Mesenchymal stem cell (in vitro differentiated cells and primary cell): Measurements from ENCODE around the gene NRN1L.

Experiments
- DNase-seq: peaks from one replicate; pipeline ENCODE4 v3.0.0-alpha.2; 2013
- H2AFZ ChIP-seq: one replicate; pipeline ENCODE4 v1.6.1; 2013; ENCODE audit warnings: low read depth, mild to moderate bottlenecking, control low read depth, inconsistent platforms, low read length, moderate library complexity
- H2AK5ac ChIP-seq: 2 replicates; pipeline ENCODE4 v1.6.1; 2013; ENCODE audit warnings: low read length, moderate library complexity, mild to moderate bottlenecking, inconsistent platforms; ENCODE audit not compliant: severe bottlenecking
- H2BK120ac ChIP-seq: one replicate; pipeline ENCODE4 v1.6.1; 2013; ENCODE audit warnings: low read depth, mild to moderate bottlenecking, inconsistent platforms, low read length, moderate library complexity
- H2BK12ac ChIP-seq, 2 experiments: one replicate each; pipeline ENCODE4 v1.6.1; 2013; ENCODE audit warnings: inconsistent platforms in 2 of 2, low read length in 2 of 2, mild to moderate bottlenecking in 2 of 2, moderate library complexity in 2 of 2, control low read depth in 1 of 2
- H2BK15ac ChIP-seq: one replicate; pipeline ENCODE4 v1.6.1; 2013; ENCODE audit warnings: mild to moderate bottlenecking, low read depth, inconsistent platforms; ENCODE audit not compliant: poor library complexity, severe bottlenecking
- H2BK5ac ChIP-seq: 2 replicates; pipeline ENCODE4 v1.6.1; 2013; ENCODE audit warnings: low read depth, mild to moderate bottlenecking, low read length, control low read depth, inconsistent platforms; ENCODE audit not compliant: poor library complexity, severe bottlenecking
- H3K14ac ChIP-seq, 2 experiments: one replicate each; pipeline ENCODE4 v1.6.1; 2013; ENCODE audit warnings: inconsistent platforms in 2 of 2, low read length in 2 of 2, control low read depth in 1 of 2, mild to moderate bottlenecking in 1 of 2, moderate library complexity in 1 of 2
- H3K18ac ChIP-seq, 2 experiments: one replicate each; pipeline ENCODE4 v1.6.1; 2013; ENCODE audit warnings: inconsistent platforms in 2 of 2, low read length in 2 of 2, control low read depth in 1 of 2, low read depth in 1 of 2, mild to moderate bottlenecking in 1 of 2
- H3K23ac ChIP-seq, 2 experiments: one replicate each; pipeline ENCODE4 v1.6.1; 2013; ENCODE audit warnings: inconsistent platforms in 2 of 2, low read length in 2 of 2, mild to moderate bottlenecking in 2 of 2, moderate library complexity in 2 of 2, control low read depth in 1 of 2
- H3K27ac ChIP-seq: 2 replicates; pipeline ENCODE4 v1.5.1; 2013; ENCODE audit warnings: mild to moderate bottlenecking, moderate library complexity, low read length, control low read depth, inconsistent platforms; ENCODE audit not compliant: poor library complexity, severe bottlenecking
- H3K27me3 ChIP-seq, 2 experiments: 2 replicates each; pipeline versions ENCODE4 v1.6.1 to v1.7.0; 2013; ENCODE audit warnings: low read length in 2 of 2, mild to moderate bottlenecking in 2 of 2, moderate library complexity in 2 of 2, control low read depth in 1 of 2, inconsistent platforms in 1 of 2; ENCODE audit not compliant: control insufficient read depth in 1 of 2, insufficient read depth in 1 of 2
- H3K36me3 ChIP-seq, 2 experiments: 2 replicates each; pipeline versions ENCODE4 v1.6.1 to v1.7.0; 2013; ENCODE audit warnings: low read length in 2 of 2, control low read depth in 1 of 2, inconsistent platforms in 1 of 2, low read depth in 1 of 2, mild to moderate bottlenecking in 1 of 2; ENCODE audit not compliant: insufficient read depth in 2 of 2, control insufficient read depth in 1 of 2
- H3K4ac ChIP-seq, 2 experiments: one replicate each; pipeline ENCODE4 v1.6.1; 2013; ENCODE audit warnings: inconsistent platforms in 2 of 2, low read length in 2 of 2, mild to moderate bottlenecking in 2 of 2, moderate library complexity in 2 of 2, control low read depth in 1 of 2, low read depth in 1 of 2
- H3K4me1 ChIP-seq: 2 replicates; pipeline ENCODE4 v1.6.1; 2013; ENCODE audit warnings: low read depth, low read length, control low read depth; ENCODE audit not compliant: control insufficient read depth, insufficient read depth
- H3K4me2 ChIP-seq: 2 replicates; pipeline ENCODE4 v1.6.1; 2013; ENCODE audit warnings: low read length, mild to moderate bottlenecking, inconsistent platforms; ENCODE audit not compliant: poor library complexity, severe bottlenecking
- H3K4me3 ChIP-seq, 2 experiments: 2 replicates each; pipeline versions ENCODE4 v1.5.1 to v1.7.0; 2013; ENCODE audit warnings: low read length in 2 of 2, mild to moderate bottlenecking in 2 of 2, control low read depth in 1 of 2, low read depth in 1 of 2; ENCODE audit not compliant: insufficient read depth in 1 of 2
- H3K79me1 ChIP-seq: replicated peaks from 2 replicates; pipeline ENCODE4 v1.6.1; 2013; ENCODE audit warnings: mild to moderate bottlenecking, control low read depth, low read length, inconsistent platforms; ENCODE audit not compliant: poor library complexity, severe bottlenecking
- H3K9ac ChIP-seq: 2 replicates; pipeline ENCODE4 v1.7.0; 2013; ENCODE audit warnings: mild to moderate bottlenecking, low read length, moderate library complexity
- H3K9me3 ChIP-seq: 2 replicates; pipeline ENCODE4 v1.7.0; 2013; ENCODE audit warnings: mild to moderate bottlenecking, low read length; ENCODE audit not compliant: control insufficient read depth
- H4K8ac ChIP-seq: one replicate; pipeline ENCODE4 v1.6.1; 2013; ENCODE audit warnings: inconsistent platforms, mild to moderate bottlenecking, low read length, moderate library complexity
- H4K91ac ChIP-seq: one replicate; pipeline ENCODE4 v1.6.1; 2013; ENCODE audit warnings: mild to moderate bottlenecking, low read length, inconsistent platforms
- WGBS: methylation state at CpG from one replicate; pipeline ENCODE4 v1.1.7; 2013; ENCODE audit warnings: mixed read lengths; 5-methylcytosine and 5-hydroxymethylcytosine counted together

Gene NRN1L

GRCh38 chr16:67865318-67865717, 19.4 kb upstream of the NRN1L start:
- Histone ChIP-seq H3K27ac (no peak overlapping the region), H3K23ac (no peak overlapping the region), H3K4ac (no peak overlapping the region), H3K4me2 (no peak overlapping the region), H3K9ac (peak overlapping the region; percentile 17), H3K18ac (no peak overlapping the region), H3K9me3 (no peaks in the 10 kb centered on the region), H2BK15ac (no peak overlapping the region), H3K4me3 (no peak overlapping the region), H2BK12ac (no peak overlapping the region), H3K14ac (no peak overlapping the region), H3K4me1 (peaks cover 28% of the 10 kb centered on the region), H3K27me3 (no peaks in the 10 kb centered on the region), H3K79me1 (peaks cover 18% of the 10 kb centered on the region), H2AFZ (no peak overlapping the region), H2AK5ac (no peak overlapping the region), H4K8ac (no peak overlapping the region), H2BK120ac (no peak overlapping the region), H2BK5ac (no peak overlapping the region), H3K36me3 (peaks cover 42 to 80% of the 10 kb centered on the region in 2 experiments), H4K91ac (no peak overlapping the region)
- peak; percentile 51 for DNase-seq
- 95% methylated on average over 2 of the region's 2 CpGs for WGBS

- Histone ChIP-seq H3K36me3 (peaks cover 59 to 81% of the 10 kb centered on the region in 2 experiments), H3K23ac (no peak overlapping the region), H3K18ac (no peak overlapping the region), H3K9me3 (no peaks in the 10 kb centered on the region), H3K4ac (no peak overlapping the region), H2BK15ac (no peak overlapping the region), H2AK5ac (no peak overlapping the region), H3K27ac (no peak overlapping the region), H2BK120ac (no peak overlapping the region), H2BK5ac (no peak overlapping the region), H2BK12ac (no peak overlapping the region), H4K91ac (no peak overlapping the region), H3K14ac (no peak overlapping the region), H3K4me2 (no peak overlapping the region), H3K4me3 (no peak overlapping the region), H4K8ac (no peak overlapping the region), H3K4me1 (peaks cover 12% of the 10 kb centered on the region), H3K9ac (no peak overlapping the region), H2AFZ (no peak overlapping the region), H3K27me3 (no peaks in the 10 kb centered on the region), H3K79me1 (peaks cover 21% of the 10 kb centered on the region)
- WGBS: 97% methylated on average over 6 of the region's 6 CpGs
- DNase-seq: no peak
These were observed 16.4 kb upstream of the NRN1L start for GRCh38 chr16:67868290-67868689.

- H4K91ac ChIP-seq: no peak overlapping the region
- peaks cover 59 to 70% of the 10 kb centered on the region in 2 experiments for H3K36me3 ChIP-seq
- peak overlapping the region; percentile 13 for H4K8ac ChIP-seq
- no peak overlapping the region for H3K27ac ChIP-seq
- H3K9me3 ChIP-seq: no peaks in the 10 kb centered on the region
- no peak overlapping the region for H3K4me2 ChIP-seq
- H2AFZ ChIP-seq: no peak overlapping the region
- H3K23ac ChIP-seq: no peak overlapping the region
- no peak overlapping the region for H3K4ac ChIP-seq
- H3K4me1 ChIP-seq: peaks cover 11% of the 10 kb centered on the region
- DNase-seq: no peak
- no peaks in the 10 kb centered on the region for H3K27me3 ChIP-seq
- no peak overlapping the region for H2BK5ac ChIP-seq
- H3K18ac ChIP-seq: no peak overlapping the region
- peaks cover 20% of the 10 kb centered on the region for H3K79me1 ChIP-seq
- no peak overlapping the region for H2AK5ac ChIP-seq
- no peak overlapping the region for H2BK15ac ChIP-seq
- H3K9ac ChIP-seq: no peak overlapping the region
- H2BK120ac ChIP-seq: no peak overlapping the region
- WGBS: 92% methylated on average over 7 of the region's 7 CpGs
- no peak overlapping the region for H3K14ac ChIP-seq
- H2BK12ac ChIP-seq: no peak overlapping the region
- H3K4me3 ChIP-seq: no peak overlapping the region
These were observed 15.0 kb upstream of the NRN1L start for GRCh38 chr16:67869653-67870052.

GRCh38 chr16:67871256-67871655, 13.4 kb upstream of the NRN1L start:
- H3K4me3 ChIP-seq: no peak overlapping the region
- 75% methylated on average over 3 of the region's 3 CpGs for WGBS
- no peak overlapping the region for H3K9ac ChIP-seq
- H2BK120ac ChIP-seq: no peak overlapping the region
- no peak overlapping the region for H3K4ac ChIP-seq
- H2BK5ac ChIP-seq: no peak overlapping the region
- H2BK15ac ChIP-seq: no peak overlapping the region
- peaks cover 57 to 61% of the 10 kb centered on the region in 2 experiments for H3K36me3 ChIP-seq
- no peak overlapping the region for H3K23ac ChIP-seq
- no peak overlapping the region for H2AFZ ChIP-seq
- no peak overlapping the region for H3K4me2 ChIP-seq
- no peaks in the 10 kb centered on the region for H3K9me3 ChIP-seq
- H3K4me1 ChIP-seq: peaks cover 16% of the 10 kb centered on the region
- no peak for DNase-seq
- H3K27ac ChIP-seq: no peak overlapping the region
- no peak overlapping the region for H3K14ac ChIP-seq
- no peak overlapping the region for H4K91ac ChIP-seq
- H2AK5ac ChIP-seq: no peak overlapping the region
- H2BK12ac ChIP-seq: no peak overlapping the region
- no peaks in the 10 kb centered on the region for H3K27me3 ChIP-seq
- H4K8ac ChIP-seq: no peak overlapping the region
- peaks cover 26% of the 10 kb centered on the region for H3K79me1 ChIP-seq
- H3K18ac ChIP-seq: no peak overlapping the region
